NCI-H526 treated with DMSO at 0.1 percent for 48 hours (cell line): Measurements from ENCODE around the gene CCNE1.
"Not testable (repeated sequence)": the region's sequence is repeated elsewhere in the genome, so short reads cannot be mapped to it uniquely, and the experiment has no call there.

Source experiments
- DNase-seq: peaks from one replicate; lab custom pipeline; 2025; lab: John Stamatoyannopoulos, UW

CCNE1 gene

DNA sequence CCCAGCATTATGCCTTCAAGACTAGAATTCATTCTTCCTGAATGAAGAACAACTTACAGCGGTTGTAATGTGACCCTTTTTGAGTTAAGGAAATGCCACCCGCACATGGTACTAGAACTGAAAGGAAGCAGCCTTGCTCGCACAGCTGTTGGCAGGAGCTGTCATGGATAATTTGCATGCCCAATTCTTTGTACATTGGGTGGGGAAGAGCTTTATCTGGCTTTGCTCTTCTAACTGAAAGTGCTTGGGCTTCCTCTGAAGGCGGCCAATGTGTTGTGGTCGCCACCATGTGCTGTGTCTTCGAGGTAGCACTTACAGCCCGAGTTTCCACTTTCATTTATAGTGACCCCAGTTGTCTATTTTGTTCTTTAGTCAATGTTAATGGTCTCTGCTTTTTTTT lies 3.4 kb downstream of the CCNE1 start:
- DNase-seq: peak; percentile 57

DNA sequence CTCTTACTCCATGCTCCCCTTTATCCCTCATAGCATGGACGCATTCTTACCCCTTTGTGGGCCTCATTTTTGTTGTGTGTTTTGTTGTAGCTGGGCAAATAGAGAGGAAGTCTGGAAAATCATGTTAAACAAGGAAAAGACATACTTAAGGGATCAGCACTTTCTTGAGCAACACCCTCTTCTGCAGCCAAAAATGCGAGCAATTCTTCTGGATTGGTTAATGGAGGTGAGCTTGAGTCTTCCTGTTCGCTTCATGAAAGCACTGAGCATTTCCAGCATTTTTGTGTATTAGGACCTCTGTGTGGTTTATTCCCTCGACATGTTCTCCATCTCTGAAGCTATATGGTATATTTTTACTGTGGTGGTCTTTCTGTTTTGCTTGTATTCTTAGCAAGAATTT lies 5.5 kb downstream of the CCNE1 start:
- DNase-seq: no peak

DNA sequence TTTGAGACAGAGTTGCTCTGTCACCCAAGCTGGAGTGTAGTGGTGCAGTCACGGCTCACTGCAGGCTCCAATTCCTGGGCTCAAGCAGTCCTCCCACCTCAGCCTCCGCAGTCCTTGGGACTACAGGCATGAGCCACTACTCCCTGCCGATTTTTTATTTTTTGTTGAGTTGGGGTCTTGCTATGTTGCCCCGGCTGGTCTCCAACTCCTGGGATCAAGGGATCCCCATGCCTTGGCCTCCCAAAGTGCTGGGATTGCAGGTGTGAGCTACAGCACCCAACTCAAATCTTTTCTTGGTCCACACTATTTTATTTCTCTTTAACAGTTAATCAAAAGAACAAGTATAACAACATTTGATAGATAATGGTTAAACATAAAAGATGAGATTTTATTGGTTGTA lies 7.5 kb downstream of the CCNE1 start:
- DNase-seq: no peak

DNA sequence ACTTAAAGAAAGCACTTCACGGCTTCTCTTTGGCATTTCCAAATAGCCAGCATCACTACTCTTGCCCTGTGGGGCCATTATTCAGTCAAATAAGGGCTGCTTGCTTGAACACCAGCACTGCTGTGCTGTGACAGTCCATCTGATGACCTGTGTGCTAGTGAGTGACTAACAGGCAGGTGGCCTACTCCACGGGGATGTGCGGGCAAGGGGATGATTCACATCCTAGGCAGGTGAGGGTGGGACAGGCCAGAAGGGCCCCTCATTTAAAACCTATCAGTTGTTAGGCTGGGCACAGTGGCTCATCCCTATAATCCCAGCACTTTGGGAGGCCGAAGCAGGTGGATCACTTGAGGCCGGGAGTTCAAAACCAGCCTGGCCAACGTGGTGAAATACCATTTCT lies 8.2 kb downstream of the CCNE1 start:
- DNase-seq: no peak

DNA sequence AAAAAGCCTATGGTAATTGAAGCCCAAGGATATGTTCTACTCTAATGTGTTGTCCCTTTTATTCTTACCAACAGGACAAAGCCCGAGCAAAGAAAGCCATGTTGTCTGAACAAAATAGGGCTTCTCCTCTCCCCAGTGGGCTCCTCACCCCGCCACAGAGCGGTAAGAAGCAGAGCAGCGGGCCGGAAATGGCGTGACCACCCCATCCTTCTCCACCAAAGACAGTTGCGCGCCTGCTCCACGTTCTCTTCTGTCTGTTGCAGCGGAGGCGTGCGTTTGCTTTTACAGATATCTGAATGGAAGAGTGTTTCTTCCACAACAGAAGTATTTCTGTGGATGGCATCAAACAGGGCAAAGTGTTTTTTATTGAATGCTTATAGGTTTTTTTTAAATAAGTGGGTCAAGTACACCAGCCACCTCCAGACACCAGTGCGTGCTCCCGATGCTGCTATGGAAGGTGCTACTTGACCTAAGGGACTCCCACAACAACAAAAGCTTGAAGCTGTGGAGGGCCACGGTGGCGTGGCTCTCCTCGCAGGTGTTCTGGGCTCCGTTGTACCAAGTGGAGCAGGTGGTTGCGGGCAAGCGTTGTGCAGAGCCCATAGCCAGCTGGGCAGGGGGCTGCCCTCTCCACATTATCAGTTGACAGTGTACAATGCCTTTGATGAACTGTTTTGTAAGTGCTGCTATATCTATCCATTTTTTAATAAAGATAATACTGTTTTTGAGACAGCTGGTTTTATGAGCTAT lies 12.0 kb downstream of the CCNE1 start:
- DNase-seq: no peak

DNA sequence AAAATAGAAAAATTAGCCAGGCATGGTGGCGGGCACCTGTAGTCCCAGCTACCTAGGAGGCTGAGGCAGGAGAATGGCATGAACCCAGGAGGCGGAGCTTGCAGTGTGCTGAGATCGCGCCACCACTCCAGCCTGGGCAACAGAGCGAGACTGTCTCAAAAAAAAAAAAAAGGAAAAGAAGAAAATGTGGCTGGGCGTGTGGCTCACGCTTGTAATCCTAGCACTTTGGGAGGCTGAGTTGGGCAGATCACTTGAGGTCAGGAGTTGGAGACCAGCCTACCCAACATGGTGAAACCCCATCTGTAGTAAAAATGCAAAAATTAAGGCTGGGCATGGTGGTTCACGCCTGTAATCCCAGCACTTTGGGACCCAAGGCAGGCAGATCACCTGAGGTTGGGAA lies 13.5 kb downstream of the CCNE1 start:
- DNase-seq: not testable (repeated sequence)

DNA sequence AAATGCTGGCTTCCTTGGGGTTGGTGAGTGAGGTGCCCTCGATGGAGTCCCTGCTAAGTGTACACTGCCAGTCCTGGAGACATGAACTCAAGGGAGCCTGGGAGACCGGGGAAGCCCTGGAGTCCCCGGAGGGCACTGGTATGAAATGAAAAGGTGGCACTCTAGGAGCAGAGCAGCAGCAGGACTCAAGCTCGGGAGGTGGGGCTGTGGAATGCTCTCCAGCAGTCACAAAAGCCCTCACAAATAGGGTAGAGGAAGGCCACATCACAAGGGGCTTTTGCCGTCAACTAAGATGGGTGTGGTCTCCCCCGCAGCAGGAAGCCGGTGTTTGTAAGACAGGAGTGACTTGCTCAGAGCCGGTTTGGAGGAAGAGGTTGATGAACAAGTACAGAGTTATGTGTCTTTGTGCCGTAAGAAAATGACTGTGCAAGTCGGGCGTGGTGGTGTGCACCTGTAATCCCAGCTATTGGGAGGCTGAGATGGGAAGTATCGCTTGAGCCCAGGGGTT lies 19.3 kb downstream of the CCNE1 start:
- no peak for DNase-seq

DNA sequence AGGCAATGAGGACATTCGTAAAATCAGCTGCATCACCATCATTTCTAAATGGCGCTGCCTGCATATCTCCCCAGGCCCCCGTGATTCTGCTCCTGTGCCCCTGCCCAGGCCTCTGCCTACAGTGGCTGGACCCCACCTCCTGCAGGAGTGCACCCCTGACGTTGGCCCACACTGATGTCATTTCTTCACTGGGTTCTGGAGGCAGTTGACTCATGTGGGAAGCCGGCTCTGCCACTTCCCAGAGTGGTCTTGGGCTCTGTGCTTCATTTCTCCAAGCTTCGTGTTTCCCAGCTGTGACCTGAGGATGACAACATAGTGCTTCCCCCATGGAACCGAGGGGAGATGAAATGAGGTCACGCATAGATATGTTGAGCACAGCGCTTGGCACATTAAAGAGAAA lies 19.9 kb downstream of the CCNE1 start:
- no peak for DNase-seq

DNA sequence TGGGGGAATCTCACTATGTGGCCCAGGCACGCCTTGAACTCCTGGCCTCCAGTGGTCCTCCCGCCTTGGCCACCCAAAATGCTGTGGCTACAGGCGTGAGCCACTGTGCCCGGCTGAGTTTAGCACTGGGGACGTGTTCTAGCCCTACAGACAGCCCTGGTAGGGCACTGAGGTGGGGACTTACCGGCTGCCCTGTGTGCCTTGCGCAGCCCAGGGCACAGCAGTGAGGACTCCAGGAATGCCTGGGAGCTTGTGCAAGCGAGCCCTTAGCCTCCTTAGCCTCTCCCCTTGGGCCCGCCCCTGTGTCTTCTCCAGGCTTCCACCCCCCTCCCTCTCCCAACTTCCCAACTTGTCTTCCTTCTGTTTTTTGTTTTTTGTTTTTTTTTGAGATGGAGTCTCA lies 21.0 kb downstream of the CCNE1 start:
- no peak for DNase-seq

DNA sequence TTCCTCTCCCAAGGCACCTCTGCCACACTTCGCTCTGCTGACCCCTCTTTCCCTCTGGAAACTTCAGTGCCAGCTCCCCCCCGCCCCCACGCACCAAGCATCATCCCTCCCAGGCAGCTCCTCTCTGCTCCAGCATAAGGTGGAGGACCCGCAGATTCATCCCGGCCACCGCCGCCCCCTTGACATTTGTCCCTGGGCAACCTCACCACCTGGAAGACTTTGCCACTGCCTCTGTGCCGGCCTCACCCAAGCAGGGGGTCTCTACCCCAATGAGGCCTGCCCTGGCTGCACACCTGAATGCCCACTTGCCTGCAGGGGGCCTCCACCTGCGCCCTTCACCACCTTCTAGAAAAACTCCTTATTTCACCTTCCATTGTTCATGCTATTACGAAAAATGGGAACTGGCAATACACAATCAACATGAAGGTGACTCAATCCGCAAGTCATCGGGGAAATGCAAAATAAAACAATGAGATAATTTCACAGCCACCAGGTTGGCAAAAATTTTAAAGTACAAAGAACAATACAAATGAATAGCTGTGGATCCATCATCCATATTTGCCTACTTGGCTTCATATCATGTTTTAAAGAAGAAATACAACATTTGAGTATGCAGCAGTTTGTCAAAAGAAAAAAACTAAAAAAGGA lies 21.9 kb downstream of the CCNE1 start:
- no peak for DNase-seq

DNA sequence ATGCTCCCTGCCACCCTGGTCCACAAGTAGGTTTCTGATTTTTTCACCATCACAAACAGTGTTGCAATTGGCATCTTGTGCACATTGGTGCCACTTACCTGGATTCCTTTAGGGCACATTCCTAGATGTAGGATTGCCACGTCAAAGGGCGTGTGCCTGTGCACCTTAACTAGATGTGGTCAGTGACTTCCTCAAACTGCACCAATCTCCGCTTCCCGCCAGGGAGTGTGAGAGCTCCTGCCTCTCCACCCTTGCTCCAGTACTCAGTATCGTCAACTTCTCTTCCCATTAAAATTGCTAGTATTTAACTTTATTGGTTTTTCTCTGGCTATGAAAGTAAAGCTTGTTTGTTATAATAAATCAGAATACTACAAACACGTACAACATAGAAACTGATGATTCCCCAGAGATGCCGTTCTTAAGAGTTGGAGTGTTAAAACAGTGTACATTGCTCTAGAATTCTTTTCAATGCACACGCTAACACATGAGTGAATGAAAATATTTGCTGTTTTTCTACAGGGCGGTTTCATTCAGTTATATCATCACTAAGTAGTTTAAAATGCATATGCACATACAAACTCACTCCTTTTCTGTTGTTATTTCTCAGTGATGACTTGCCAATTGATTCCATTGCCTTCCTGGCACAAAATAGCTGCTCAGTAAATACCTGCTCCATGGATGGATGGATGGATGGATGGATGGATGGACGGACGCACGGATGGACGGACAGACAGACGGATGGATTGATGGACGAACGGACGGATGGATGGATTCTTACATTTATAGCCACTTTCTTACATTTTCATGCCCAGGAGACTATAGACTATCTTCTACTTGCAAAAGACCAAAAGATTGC lies 23.4 kb downstream of the CCNE1 start:
- no peak for DNase-seq

DNA sequence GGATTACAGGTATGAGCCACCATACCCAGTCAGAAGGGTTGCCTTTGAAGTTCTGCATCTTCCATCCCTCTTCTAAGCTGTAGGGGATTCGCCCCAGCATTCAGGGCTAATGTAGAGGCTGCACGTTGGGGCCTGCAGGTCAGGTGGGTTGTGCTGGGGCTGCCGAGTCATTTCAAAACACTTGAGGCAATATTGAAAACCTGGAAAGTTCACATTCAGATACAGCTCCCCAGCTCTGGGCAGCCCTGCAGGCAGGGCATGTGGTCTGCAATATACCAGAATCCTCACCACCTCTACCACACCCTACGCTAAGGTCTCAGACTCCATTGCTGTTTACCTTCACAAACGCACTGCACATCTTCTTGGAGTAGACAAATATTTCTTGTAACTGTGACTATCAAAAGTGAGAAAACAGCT lies 24.6 kb downstream of the CCNE1 start:
- no peak for DNase-seq

DNA sequence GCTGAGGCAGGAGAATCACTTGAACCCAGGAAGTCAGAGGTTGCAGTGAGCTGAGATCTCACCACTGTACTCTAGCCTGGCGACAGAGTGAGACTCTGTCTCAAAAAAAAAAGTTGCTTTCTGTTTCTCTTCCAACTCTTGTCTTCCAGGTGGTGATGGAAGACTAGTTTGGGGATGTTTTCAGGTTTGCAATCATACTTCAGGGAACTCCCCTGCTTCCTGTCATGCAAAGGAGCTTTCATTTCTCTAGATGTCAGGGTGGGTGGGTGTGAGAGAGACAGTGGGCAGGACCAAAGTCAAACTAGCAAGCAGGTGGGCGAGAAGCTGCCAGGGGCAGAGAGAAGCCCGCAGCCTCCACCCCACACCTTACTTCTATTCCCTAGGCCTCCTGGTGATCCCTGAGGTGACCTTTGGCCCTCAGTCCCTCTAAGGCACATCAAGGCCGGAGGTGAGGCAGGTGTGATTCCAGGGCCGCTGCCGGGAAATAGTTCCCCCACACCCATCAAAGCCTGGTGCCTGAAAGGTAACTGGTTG lies 25.7 kb downstream of the CCNE1 start:
- no peak for DNase-seq

DNA sequence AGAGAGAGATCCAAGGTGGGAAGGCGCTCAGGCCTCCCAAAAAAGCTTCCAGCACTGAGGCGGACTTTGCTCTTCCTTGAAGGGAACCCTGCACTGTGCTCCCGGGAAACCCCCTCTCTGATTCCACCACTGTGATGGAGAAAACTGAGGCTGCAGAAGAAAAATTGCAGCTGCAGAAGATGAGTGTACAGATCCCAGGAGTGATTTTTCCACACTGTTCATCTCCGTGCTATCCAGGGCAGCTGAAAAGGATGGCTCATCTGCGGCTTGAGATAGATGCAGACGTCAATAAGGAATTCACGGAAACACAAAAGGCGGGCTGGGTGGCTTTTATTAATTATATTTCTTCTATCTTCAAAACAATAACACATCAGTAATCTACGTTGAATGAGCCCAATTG lies 26.2 kb downstream of the CCNE1 start:
- DNase-seq: no peak

DNA sequence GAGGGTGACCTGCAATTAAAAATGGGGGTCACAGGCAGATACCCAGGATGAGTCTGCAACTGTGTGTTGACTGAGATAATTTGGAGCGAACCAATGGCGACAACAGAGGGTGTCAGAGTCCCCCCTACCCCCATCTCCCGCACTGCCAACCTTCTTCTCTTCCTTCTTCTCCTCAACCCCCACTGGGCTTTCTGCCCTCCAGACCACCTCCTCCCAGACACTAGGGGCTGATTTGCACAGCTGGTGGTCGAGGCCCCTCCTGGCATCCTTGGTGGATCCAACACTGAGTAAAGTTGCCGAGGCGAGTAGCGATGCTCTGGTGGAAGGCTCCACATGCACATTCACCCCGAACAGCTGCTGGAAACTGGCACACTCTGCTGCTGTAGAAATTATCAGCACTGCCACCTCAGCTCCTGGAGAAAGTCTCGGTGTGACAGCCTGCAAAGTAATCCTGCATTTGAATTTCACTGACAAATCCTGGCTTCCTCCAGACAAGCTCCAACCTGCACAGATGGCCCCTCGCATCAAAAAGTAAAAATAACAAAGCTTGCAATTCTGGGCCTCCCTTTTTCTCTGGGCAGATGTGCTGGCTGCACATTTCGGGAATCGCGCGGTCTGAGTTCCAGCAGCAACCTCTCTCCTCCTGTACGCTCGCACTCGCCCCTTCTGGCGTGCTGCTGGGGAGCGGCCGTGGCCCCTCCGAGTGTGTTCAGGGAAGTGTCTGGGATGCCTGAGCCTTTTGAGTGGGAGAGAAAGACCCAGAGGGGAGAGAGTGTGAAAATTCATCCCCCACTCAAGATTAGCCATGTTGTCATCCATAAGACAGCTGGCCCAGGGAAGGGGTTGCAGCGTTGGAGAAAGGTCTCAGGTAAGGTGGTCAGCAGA lies 28.5 kb downstream of the CCNE1 start:
- DNase-seq: no peak

DNA sequence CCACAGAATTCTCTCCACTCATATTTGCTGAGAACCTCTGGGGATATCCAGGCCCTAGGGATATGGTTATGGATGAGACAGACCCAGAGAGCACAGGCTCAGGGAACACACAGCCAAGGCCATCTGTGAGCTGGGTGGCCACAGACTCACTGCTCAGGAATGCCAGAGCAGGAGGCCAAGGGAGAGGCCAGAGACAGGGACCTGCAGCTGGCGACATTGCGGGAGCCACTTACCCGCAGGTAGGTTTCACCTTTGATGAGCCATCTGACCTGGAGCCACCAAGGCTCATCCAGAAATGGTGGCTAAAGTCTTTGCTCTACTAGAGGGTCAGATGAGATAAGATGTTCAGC lies 29.4 kb downstream of the CCNE1 start:
- DNase-seq: no peak

DNA sequence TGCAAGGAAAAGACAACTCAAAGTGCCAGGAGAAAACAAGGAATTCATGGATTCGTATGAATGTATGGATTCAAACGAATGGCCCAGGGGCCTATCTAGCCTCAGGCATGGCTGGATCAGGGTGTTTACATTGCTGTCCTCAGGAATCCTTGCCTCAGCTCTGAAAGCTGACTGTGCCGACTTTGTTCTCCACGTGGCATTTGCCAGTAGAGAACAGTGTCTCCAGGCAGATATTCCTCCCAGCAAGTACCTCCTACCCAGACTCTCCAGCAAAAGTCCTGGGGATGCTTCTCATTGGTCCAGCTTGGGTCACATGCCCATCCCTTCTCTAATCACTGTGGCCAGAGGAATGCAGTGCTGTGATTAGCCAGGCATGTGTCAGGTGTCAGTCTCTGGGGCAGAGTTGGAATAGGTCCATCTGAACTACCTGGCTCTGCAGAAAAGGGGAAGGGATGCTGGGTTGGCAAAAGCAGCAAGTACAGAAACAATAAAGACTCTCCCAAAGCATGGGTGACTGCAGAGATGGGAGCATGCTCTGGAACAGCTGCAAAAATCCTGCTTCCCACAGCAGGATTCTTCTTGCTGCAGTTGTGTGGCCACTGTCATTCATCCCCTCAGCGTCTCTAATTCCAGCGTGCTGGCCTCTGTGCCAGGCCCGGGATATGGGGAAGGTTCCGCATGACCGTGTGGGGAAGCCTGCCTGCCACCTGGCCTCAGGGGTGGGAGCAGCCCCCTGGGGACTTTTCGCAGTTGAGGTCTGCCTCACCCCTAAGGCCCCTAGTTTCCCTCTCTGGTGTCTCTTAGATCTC lies 30.0 kb downstream of the CCNE1 start:
- DNase-seq: no peak

DNA sequence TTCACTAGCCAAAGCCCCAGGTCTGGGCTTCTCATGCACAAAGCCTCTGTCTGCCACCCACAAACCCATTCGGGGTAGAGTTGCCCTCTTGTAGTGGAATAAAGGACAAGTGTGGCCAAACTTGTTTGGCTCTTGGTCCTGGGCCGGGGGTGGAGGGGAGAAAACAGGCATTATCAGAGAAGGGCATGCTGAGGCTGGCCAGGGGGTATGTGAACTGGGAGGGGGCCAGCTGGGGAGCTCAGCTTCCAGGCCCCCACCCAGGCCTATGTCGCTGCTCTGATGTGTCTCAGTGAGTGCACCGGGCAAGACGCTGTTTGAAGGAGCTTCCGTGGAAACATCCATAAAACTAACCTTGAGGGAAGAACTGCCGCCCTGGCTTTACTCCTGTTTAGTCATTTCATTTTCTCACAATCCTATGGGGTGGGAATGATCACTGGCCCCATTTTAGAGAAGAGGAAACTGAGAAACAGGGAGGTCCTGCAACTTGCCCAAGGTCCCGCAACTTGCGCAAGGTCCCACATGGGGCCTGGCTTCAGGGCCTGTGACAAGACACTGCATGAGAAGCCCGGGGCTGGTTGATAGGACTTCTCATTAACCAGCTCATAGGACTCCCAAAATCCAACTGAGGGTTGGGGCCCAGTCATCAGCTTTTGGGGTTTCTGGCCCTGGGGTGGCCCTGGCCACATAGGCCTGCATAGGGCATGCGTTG lies 30.8 kb downstream of the CCNE1 start:
- no peak for DNase-seq

DNA sequence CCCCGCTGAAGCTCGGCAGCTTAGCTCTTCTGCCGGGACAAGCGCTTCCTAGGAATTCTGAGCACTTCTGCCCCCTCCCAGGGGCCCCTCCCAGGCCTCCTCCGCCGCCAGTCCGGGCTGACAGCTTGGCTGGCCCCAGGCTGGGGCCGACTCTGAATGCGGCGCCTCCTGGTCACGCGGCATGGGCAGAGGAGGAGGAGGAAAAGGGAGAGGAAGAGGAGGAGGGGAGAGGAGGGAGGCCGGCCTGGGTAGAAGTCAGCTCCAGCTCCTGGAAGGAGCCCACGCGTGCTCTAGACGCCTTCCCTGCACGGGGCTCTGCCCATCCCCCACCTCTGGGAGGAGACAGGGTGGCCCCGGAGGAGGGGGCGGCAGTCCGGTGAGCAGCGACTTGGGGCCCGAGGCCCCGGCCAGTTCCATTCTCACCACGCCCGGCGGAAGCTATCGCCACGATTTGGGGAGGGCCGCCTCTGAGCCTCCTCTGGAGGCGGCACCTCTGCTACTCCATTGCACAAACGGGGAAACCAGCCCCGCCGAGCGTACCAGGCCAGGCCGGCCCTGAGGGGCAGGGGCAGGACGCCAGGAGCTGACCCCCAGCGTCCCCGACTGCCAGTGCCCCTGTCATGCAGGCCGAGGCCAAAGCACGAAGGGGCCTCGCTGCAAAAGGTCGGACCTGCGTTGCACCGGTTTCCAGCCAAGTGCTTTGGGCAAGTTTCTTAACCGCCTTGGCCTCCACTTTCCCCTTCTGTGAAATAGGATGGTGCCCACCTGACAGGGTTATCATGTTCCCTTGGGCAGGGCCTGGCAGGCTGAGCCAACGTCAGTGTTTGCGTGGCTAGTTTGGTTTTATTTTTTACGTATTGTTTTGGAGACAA lies 31.6 kb downstream of the CCNE1 start:
- no peak for DNase-seq
